SK-MEL-5 (cell line): ENCODE measurements around the gene ZNF862. TPM values are rescaled to one million over a fixed set of nuclear protein-coding genes. Genes with fewer than 3 reads are reported as not detected.
"Not testable (repeated sequence)": the region's sequence is repeated elsewhere in the genome, so short reads cannot be mapped to it uniquely, and the experiment has no call there.

Experiments used
- DNase-seq: peaks from one replicate; pipeline ENCODE4 v3.0.0-alpha.2; 2016; ENCODE audit warnings: low read depth, low spot score
- in situ Hi-C: cut with HindIII; loops from 2 replicates; pipeline ENCODE4 v1.10.0; 2016; ENCODE audit warnings: low sequenced_read_pairs, high pct_unique_total_duplicates, low pct_unique_long_range_greater_than_20kb
- total RNA-seq: library from RNA; depleted of rRNA; stranded (reverse); fragments of >200 nt; shearing (Covaris generic); gene quantifications from 2 replicates; pipeline ENCODE4 v1.2.3, GENCODE V29; 2014

The ZNF862 gene
- total RNA-seq, 1 experiment from 2014 or later, result 3.8 TPM

DNA sequence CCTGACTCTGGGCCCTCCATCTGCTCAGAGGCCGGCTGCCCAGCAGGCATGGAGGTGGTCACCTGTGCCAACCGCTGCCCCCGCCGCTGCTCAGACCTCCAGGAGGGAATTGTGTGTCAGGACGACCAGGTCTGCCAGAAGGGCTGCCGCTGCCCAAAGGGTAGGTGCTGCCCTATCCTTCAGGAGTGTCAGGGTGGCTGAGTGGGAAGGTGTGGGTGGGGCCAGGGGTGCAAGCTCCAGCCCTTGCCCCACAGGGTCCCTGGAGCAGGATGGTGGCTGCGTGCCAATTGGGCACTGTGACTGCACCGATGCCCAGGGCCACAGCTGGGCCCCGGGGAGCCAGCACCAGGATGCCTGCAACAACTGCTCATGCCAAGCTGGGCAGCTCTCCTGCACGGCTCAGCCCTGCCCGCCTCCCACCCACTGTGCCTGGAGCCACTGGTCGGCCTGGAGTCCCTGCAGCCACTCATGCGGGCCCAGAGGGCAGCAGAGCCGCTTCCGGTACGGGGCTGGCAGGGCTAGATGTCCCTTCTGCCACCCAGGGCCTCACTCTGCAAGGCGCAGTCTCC is 17.5 kb upstream of the ZNF862 start:
- DNase-seq, result no peak
- in situ Hi-C loops, result no loop called here

DNA sequence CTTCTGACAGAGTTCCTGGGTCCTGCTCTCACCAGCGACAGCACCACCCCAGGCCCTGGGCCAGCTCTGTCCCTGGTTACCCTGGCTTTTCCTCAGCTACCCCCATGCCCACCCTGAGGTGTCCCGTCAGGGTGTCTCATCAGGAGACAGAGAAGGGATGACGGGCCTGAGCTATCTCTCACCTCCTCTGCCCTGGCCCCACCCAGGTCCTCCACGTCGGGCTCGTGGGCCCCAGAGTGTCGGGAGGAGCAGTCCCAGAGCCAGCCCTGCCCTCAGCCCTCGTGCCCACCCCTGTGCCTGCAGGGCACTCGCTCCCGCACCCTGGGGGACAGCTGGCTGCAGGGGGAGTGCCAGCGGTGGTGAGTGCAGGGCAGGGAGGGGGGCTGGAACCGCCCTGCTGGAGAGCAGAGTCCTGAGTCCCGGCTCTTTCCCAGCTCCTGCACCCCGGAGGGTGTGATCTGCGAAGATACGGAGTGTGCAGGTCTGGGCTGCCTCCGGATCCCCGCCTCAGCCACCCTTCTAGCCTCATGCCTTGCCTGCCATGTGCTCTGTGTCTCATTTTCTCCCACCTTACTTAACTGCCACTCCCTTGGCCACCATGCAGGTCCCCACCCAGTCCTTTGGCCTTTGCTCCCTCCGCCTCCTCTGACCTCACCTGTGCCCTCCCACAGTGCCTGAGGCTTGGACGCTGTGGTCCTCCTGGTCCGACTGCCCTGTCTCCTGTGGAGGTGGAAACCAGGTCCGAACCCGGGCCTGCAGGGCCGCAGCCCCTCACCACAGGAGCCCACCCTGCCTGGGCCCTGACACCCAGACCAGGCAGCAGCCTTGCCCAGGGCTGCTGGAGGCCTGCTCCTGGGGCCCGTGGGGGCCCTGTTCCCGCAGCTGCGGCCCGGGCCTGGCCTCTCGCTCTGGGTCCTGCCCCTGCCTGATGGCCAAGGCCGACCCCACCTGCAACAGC is 16.7 kb upstream of the ZNF862 start:
- in situ Hi-C loops, result no loop called here
- no peak for DNase-seq

DNA sequence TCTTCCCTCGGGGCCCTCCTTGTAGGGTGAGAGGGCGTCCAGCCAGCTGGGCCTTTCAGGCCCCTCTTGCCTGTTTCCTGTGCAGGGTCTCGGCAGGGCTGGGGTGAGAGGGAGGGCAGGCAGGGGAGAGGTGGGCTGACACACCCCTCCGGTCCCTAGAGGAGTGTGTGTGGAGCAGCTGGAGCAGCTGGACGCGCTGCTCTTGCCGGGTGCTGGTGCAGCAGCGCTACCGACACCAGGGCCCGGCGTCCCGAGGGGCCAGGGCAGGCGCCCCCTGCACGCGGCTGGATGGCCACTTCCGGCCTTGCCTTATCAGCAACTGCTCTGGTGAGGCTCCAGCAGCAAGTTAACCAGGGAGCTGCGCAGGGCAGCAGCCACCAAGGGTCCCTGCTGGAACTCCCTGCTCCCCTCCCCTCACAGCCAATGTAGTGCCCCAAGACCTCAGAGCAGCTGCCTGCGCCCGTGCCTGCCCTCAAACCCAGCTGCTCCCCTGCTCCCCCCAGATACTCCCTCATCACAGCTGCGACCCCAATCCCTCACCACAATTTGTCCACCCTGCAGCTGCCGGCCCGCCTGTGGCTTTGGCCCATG is 15.7 kb upstream of the ZNF862 start:
- in situ Hi-C loops, result no loop called here
- no peak for DNase-seq

DNA sequence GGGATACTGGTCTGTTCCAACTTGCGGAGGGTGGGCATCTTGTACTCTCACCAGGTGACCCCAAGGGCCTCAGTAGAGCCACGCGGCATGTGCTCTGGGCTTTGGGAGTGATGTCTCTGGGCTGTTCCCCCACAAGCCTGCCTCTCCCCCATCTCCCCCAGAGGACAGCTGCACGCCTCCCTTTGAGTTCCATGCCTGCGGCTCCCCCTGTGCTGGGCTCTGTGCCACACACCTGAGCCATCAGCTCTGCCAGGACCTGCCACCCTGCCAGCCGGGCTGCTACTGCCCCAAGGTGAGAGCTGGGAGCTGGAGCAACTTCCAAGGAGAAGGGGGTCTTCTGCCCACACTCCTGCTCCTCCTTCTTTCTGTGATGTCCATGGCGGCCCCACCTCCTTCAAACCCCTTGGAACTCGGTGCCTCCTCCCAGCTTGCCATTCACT is 15.0 kb upstream of the ZNF862 start:
- no peak for DNase-seq
- in situ Hi-C loops, result no loop called here

DNA sequence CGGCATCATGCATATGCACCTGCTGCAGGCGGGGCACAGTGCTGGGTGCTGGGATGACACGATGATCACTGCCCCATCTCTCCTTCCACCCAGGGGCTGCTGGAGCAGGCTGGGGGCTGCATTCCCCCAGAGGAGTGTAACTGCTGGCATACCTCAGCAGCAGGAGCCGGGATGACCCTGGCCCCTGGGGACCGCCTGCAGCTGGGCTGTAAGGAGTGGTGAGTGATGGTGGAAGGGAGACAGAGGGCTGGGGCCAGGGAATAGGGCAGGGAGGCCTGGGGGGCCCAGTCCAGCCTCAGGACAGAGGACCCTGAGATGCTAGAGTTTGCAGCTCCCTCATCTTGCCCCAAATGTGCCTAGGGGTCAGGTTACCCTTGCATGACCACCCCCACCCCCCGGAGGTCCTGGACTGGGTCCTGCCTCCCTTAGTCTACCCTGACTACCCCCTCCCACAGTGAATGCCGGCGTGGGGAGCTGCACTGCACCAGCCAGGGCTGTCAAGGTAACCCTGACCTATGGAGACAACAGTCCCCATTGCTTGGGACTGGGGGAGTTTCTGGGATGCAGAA is 14.5 kb upstream of the ZNF862 start:
- no peak for DNase-seq
- in situ Hi-C loops, result no loop called here

DNA sequence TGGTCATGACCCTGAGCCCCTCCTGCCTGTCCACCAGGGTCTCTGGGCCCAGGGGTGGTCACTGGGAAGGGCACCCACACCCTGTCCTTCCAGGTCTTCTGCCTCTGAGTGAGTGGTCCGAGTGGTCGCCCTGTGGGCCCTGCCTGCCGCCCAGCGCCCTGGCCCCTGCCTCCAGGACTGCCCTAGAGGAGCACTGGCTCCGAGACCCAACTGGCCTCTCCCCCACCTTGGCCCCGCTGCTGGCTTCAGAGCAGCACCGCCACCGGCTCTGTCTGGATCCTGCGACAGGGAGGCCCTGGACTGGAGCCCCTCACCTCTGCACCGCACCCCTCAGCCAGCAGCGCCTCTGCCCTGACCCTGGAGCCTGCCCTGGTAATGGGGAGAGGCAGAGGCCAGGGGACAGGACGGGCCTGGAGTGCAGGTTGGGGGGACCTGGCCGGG is 13.9 kb upstream of the ZNF862 start:
- in situ Hi-C loops, result no loop called here
- DNase-seq, result no peak

DNA sequence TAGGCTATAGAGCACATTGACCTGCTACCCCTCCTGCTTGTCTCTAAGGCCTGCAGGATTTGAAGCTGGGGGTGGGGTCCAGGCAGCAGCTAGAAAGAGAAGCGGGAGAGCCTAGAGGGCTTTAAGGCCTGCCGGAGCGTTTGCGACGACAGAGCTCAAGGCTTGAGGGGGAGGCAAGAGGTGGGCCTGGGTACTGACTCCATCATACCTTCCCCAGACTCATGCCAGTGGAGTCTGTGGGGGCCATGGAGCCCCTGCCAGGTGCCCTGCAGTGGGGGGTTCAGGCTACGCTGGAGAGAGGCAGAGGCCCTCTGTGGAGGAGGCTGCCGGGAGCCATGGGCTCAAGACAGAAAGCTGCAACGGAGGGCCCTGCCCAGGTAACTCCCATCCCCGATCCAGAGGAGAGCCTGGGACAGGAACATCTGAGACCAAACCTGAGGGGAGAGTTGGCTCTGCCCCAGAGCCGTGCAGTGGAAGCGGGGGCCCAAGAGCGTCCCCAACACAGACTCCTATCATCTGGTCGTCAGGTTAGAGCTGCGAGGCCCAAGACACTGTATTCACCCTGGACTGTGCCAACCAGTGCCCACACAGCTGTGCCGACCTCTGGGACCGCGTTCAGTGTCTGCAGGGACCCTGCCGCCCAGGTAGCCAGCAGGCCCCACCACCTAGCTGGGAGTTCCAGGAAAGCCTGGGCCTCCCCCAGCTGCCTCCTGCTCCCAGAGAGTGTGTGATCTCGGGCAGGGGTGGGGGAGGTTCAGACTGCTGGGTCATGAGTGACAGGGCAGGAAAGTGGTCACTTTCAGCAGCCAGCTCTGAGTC is 13.2 kb upstream of the ZNF862 start:
- no peak for DNase-seq
- in situ Hi-C loops, result no loop called here

DNA sequence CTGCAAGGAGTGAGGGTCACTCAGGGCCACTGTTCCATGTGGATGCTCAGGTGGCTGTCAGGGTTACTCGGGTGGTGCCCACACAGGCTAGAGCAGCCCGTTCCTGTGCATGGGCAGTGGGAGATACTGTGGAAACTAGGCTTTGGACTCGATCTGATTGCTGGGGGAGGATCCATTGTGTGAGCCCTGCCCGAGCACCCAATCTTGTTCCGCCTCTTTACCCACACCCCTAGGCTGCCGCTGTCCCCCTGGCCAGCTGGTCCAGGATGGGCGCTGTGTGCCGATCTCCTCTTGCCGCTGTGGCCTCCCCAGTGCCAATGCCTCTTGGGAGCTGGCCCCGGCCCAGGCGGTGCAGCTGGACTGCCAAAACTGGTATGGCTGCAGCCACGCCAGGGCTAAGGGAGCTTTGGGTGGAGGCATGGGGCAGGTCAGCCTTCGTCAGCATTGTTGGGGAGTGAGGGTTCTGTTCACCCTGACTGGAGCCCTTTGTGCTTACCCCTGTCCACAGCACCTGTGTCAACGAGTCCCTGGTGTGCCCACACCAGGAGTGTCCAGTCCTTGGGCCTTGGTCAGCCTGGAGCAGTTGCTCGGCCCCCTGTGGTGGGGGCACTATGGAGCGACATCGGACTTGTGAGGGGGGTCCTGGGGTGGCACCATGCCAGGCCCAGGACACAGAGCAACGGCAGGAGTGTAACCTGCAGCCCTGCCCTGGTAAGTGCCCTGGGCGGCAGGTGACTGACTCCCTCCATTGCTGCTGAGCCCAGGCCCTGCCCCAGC is 12.4 kb upstream of the ZNF862 start:
- DNase-seq, result no peak
- in situ Hi-C loops, result no loop called here

DNA sequence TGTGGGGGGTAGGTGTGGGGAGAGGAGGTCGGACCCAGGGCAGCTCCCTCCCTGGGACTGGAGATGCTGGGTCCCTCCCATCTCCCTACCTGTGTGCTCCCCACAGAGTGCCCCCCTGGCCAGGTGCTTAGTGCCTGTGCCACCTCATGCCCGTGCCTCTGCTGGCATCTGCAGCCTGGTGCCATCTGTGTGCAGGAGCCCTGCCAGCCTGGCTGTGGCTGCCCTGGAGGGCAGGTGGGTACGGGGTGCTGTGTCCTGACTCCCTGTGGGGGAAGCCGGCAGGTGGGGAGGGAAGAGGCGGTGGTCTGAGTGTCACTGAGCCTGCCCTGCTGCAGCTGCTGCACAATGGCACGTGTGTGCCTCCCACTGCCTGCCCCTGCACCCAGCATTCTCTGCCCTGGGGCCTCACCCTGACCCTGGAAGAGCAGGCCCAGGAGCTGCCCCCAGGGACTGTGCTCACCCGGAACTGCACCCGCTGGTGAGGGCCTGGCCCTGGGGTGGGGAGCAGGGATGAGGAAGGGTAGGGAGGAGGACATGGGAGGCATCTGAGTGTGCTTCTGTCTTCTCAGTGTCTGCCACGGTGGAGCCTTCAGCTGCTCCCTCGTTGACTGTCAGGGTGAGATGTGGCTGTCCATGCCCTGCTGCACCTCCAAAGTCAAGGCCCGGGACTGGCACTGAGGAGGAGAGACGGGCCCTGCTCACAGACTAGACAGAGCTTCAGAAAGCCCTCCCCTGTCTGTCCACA is 11.7 kb upstream of the ZNF862 start:
- no peak for DNase-seq
- in situ Hi-C loops, result no loop called here

DNA sequence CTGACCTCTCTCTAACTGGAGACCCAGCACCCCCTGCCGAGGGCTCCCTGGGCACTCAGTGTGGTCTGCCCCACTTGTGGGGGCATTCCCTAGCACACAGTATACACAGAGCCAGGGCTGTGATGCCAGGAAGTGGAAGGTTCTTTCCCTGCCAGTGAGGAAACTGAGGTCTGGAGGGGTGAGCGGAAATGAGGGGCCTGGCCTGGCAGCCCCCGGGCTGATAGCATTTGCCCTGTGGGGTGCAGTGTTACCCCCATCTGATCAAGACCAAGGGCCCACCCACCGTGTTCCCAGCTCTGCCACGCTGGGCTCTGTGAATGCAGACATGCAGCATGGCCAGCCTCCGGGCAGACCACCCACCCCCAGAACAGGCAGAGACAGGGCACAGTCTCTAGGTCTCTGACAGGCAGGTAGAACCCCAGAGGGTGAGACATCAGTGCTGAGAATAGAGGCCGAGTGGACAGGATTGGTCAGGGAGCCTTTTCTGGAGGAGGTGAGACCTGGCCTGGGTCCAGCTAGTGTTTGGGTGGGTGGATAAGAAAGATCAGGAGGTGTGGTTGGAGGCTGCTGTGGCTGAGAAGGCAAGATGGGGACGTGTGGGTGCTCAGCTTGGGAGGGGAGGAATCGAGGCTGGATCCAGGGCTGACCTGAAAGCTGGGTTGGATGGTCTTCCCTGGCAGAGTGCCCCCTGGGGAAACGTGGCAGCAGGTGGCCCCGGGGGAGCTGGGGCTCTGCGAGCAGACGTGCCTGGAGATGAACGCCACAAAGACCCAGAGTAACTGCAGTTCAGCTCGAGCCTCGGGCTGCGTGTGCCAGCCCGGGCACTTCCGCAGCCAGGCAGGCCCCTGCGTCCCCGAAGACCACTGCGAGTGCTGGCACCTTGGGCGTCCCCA is 10.8 kb upstream of the ZNF862 start:
- in situ Hi-C loops, result no loop called here
- no peak for DNase-seq

DNA sequence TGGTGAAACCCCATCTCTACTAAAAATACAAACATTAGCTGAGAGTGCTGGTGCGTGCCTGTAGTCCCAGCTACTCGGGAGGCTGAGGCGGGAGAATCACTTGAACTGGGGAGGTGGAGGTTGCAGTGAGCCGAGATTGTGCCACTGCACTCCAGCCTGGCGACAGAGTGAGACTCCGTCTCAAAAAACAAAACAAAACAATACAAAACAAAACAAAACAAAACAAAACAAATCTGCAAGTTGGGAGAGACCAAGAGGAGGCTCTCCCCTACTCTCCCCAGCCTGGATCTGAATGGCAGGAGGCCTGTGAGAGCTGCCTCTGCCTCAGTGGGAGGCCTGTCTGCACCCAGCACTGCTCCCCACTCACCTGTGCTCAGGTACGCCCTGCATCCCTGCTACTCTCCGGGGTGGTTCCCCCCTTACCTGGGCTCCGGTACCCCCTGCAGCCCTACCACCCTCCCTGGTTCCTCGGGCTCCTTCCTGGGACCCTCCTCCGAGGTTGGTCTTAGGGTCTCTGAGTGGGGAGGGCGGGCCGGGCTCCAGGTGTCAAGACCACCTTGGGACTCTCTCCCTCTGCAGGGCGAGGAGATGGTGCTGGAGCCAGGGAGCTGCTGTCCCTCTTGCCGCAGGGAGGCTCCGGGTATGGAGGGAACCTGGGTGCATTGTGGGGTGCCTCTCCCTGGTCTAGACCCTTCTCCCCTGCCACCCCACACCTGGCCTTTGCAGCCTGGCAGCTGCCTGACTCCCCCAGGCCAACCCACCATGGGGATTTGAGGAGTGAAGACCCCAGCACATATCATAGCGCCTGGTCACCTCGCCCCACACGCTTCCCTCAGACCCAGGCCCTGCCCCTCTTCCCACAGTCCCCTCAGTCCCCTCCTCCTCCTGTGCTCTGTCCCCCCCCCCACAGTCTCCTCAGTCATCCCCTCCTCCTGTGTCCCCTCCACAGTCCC is 9.5 kb upstream of the ZNF862 start:
- DNase-seq, result no peak
- in situ Hi-C loops, result no loop called here

DNA sequence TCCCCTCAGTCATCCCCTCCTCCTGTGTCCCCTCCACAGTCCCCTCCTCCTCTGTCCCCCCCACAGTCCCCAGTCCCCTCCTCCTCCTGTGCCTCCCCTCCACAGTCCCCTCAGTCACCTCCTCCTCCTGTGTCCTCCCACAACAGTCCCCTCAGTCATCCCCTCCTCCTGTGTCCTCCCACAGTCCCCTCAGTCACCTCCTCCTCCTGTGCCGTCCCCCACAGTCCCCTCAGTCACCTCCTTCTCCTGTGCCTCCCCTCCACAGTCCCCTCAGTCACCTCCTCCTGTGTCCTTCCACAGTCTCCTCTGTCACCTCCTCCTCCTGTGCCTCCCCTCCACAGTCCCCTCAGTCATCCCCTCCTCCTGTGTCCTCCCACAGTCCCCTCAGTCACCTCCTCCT is 7.6 kb upstream of the ZNF862 start:
- DNase-seq, in situ Hi-C loops: not testable (repeated sequence)

DNA sequence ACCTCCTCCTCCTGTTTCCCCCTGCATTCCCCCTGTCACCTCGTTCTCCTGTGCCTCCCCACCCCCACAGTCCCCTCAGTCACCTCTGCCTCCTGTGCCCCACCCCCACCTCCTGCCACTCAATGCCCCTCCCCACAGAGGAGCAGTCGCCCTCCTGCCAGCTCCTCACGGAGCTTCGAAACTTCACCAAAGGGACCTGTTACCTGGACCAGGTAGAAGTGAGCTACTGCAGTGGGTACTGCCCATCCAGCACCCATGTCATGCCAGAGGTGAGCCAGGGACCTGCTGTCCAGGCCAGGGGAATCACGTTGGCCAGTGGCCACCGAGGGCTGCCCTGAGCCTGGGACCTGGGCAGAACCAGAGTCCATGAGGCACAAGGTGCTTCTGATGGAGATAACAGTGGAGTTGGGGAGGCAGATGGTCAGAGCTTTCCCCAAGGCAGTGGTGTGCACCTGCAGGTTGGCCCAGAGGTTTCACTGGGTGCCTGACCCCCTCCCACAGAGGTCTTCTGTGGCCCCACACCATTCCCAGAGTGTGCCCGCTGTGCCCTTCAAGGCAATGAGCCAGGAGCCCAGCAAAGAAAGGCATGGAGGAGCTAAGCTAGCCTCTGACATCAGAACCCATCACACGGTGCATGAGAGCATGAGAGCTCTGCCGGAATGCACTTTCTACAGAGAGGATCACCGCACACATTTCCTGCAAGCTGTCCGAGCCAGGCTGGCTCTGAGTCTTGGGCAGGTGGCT is 7.0 kb upstream of the ZNF862 start:
- DNase-seq, result peak; percentile 32
- in situ Hi-C loops, result no loop called here

DNA sequence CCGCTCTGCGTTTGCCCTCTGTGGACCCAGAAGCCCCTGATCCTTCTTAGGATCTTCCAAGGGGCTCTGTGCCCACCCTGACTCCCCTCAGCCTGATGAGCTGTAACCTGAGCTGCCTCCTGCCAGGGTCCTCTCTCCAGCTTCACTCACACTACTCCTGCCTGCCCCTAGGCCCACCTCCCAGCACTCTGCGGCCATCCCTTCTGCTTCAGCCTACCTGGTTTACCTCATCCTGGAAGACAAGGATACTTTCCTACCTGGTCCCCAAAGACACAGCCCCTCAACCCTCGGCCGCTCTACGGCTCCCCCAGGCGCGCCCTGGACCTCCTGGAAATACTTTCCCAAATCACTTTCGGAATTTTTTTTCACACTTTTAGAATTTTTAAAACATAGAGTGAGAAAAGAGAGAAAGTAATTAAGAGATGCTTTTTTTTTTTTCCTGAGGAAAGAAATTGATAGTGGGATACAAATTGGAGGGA is 6.4 kb upstream of the ZNF862 start:
- DNase-seq, result no peak
- in situ Hi-C loops, result no loop called here
